ENCODE data around the gene FBXO45.

The FBXO45 gene

GRCh38 chr3:196524527-196524926 lies 43.9 kb upstream of the FBXO45 start:
- Histone ChIP-seq H3K4me1 (no peaks in the 10 kb centered on the region), H3K9me3 (ENCODE audit: control insufficient read depth, low read length) (no peaks in the 10 kb centered on the region), H3K27ac (no peak overlapping the region), H3K4me2 (ENCODE audit: low read length) (no peak overlapping the region), H3K27me3 (ENCODE audit: control insufficient read depth, insufficient read depth, low read length) (no peaks in the 10 kb centered on the region), H3K4me3 (ENCODE audit: low read depth, low read length) (no peak overlapping the region), H2AFZ (no peak overlapping the region), H3K9ac (no peak overlapping the region), H3K36me3 (ENCODE audit: control insufficient read depth, insufficient read depth, low read length) (no peaks in the 10 kb centered on the region), H3K79me2 (no peaks in the 10 kb centered on the region)
- TF ChIP-seq CTCF (IDR thresholded peaks at IDR 0.05), result no peak

- Histone ChIP-seq H3K27ac (no peak overlapping the region), H3K27me3 (ENCODE audit: control insufficient read depth, insufficient read depth, low read length) (no peaks in the 10 kb centered on the region), H3K79me2 (no peaks in the 10 kb centered on the region), H3K36me3 (ENCODE audit: control insufficient read depth, insufficient read depth, low read length) (no peaks in the 10 kb centered on the region), H3K4me2 (ENCODE audit: low read length) (no peak overlapping the region), H3K9ac (no peak overlapping the region), H3K4me1 (no peaks in the 10 kb centered on the region), H3K9me3 (ENCODE audit: control insufficient read depth, low read length) (no peaks in the 10 kb centered on the region), H3K4me3 (ENCODE audit: low read depth, low read length) (no peak overlapping the region), H2AFZ (no peak overlapping the region)
- TF ChIP-seq CTCF (IDR thresholded peaks at IDR 0.05), result no peak
Observed at GRCh38 chr3:196525141-196525540, 43.3 kb upstream of the FBXO45 start.

DNA sequence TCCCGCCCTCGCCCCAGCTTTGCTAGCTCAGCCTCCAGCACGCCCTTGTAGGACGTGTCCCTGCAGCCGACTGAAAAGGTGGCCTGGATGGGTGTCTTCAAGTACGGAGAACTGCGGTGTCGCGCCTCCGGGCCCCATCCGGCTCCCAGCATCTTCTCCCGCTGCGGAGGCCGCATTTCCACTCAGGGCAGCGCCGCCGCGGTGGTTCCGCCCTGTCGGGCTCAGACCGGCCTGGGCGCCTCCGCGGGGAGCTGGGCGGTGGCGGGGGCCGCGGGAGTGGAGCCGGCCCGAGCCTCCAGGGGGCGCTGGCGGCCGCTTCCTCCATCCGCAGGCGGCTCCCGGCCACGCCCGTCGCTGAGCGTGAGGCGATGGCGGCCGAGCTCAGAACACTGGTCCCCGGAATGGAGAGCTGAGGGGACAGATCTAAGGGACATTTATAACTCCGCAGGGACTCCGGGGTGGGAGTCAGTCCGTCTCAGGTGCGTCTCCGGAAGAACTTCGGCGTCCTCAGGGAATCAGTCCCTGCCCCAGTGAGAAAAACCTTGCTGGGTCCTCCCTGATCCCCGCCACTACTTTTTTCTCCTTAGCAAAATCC lies 39.7 kb upstream of the FBXO45 start:
- Histone ChIP-seq H3K27me3 (ENCODE audit: control insufficient read depth, insufficient read depth, low read length) (no peaks in the 10 kb centered on the region), H3K79me2 (no peaks in the 10 kb centered on the region), H3K36me3 (ENCODE audit: control insufficient read depth, insufficient read depth, low read length) (no peaks in the 10 kb centered on the region), H3K4me1 (no peaks in the 10 kb centered on the region), H3K27ac (peak overlapping the region; percentile 54), H3K4me2 (ENCODE audit: low read length) (peak overlapping the region; percentile 64), H2AFZ (peak overlapping the region; percentile 77), H3K9ac (no peak overlapping the region), H3K9me3 (ENCODE audit: control insufficient read depth, low read length) (no peaks in the 10 kb centered on the region), H3K4me3 (ENCODE audit: low read depth, low read length) (peak overlapping the region; percentile 37)
- peak; percentile 68 for TF ChIP-seq CTCF (IDR thresholded peaks at IDR 0.05)

DNA sequence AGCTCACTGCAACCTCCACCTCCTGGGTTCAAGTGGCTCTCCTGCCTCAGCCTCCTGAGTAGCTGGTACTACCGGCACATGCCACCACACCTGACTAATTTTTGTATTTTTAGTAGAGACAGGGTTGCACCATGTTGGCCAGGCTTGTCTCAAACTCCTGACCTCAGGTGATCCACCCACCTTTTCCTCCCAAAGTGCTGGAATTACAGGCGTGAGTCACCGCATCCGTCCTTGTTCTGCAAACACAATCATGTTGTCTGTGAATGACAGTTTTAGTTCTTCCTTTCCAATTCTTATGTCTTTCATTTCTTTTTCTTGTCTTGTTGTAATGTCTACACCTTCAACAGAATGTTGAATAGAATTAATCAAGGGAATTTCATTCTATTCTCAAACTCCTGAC lies 37.0 kb upstream of the FBXO45 start:
- H3K4me1 ChIP-seq, result no peaks in the 10 kb centered on the region
- H3K9me3 ChIP-seq (ENCODE audit: control insufficient read depth, low read length), result no peaks in the 10 kb centered on the region
- H3K79me2 ChIP-seq, result no peaks in the 10 kb centered on the region
- H2AFZ ChIP-seq, result no peak overlapping the region
- no peak overlapping the region for H3K27ac ChIP-seq
- no peaks in the 10 kb centered on the region for H3K36me3 ChIP-seq (ENCODE audit: control insufficient read depth, insufficient read depth, low read length)
- H3K4me2 ChIP-seq (ENCODE audit: low read length), result no peak overlapping the region
- H3K9ac ChIP-seq, result no peak overlapping the region
- no peak overlapping the region for H3K4me3 ChIP-seq (ENCODE audit: low read depth, low read length)
- TF ChIP-seq CTCF (IDR thresholded peaks at IDR 0.05), result no peak
- H3K27me3 ChIP-seq (ENCODE audit: control insufficient read depth, insufficient read depth, low read length), result no peaks in the 10 kb centered on the region

DNA sequence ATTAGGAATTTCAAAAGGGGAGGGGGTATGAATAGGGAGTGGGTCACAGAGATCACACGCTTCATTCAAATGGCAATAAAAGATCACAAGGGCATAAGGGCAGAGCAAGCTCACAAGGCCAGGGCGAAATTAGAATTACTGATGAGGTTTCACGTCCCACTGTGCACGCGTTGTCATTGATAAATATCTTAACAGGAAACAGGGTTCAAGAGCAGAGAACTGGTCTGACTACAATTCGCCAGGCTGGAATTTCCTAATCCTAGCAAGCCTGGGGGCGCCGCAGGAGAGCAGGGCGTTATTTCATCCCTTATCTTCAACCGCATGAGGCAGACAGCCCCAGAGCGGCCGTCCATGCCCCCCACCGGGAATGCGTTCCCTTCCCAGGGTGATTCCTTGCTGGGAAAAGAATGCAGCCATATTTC lies 35.2 kb upstream of the FBXO45 start:
- no peak overlapping the region for H2AFZ ChIP-seq
- no peaks in the 10 kb centered on the region for H3K4me1 ChIP-seq
- no peak overlapping the region for H3K27ac ChIP-seq
- H3K27me3 ChIP-seq (ENCODE audit: control insufficient read depth, insufficient read depth, low read length), result no peaks in the 10 kb centered on the region
- no peak for TF ChIP-seq CTCF (IDR thresholded peaks at IDR 0.05)
- H3K9me3 ChIP-seq (ENCODE audit: control insufficient read depth, low read length), result no peaks in the 10 kb centered on the region
- H3K79me2 ChIP-seq, result no peaks in the 10 kb centered on the region
- H3K4me3 ChIP-seq (ENCODE audit: low read depth, low read length), result no peak overlapping the region
- H3K36me3 ChIP-seq (ENCODE audit: control insufficient read depth, insufficient read depth, low read length), result no peaks in the 10 kb centered on the region
- no peak overlapping the region for H3K4me2 ChIP-seq (ENCODE audit: low read length)
- no peak overlapping the region for H3K9ac ChIP-seq
